Measurements from ENCODE around the gene EPS15. TPM values are rescaled to one million over a fixed set of nuclear protein-coding genes. Genes with fewer than 3 reads are reported as not detected.

The EPS15 gene
- total RNA-seq, 1 experiment from 2014 or later = 26.3 TPM

- no peaks in the 10 kb centered on the region for H4K20me1 ChIP-seq (ENCODE audit: low read length)
- no peak overlapping the region for H3K4me3 ChIP-seq (ENCODE audit: low read length)
- ATAC-seq (peak; percentile 59), DNase-seq (peak; percentile 98)
- POLR2A ChIA-PET (ENCODE audit: unreplicated experiment) = interaction anchor here (0.7 kb wide), 1 partner anchor 9 kb away, joined by 3 read pairs; no protein-coding TSS in a partner anchor
- no TSS peak for BruUV-seq (replicated peaks)
- TF ChIP-seq EZH2phosphoT487 (IDR thresholded peaks at IDR 0.05; ENCODE audit: borderline replicate concordance, low read length) (no peak), CTCF (conservative IDR thresholded peaks at IDR 0.05; ENCODE audit: low read depth, low read length) (no peak)
- H3K36me3 ChIP-seq (ENCODE audit: low read depth, low read length) = no peaks in the 10 kb centered on the region
- CTCF ChIA-PET = interaction anchor here (1.0 kb wide), 1 partner anchor 201 kb away, joined by 4 read pairs; no protein-coding TSS in a partner anchor
- H3K9ac ChIP-seq (ENCODE audit: low read length) = peak overlapping the region; percentile 75
- no peaks in the 10 kb centered on the region for H3K79me2 ChIP-seq (ENCODE audit: low read length)
- no peak overlapping the region for H2AFZ ChIP-seq (ENCODE audit: low read length)
- no peaks in the 10 kb centered on the region for H3K27me3 ChIP-seq (ENCODE audit: low read length)
- intact Hi-C loops (cut with micrococcal nuclease) = loop anchor here (1.0 to 2.0 kb wide), 3 partner anchors 9 to 201 kb away; partner anchors contain the start of gene EPS15
- H3K4me2 ChIP-seq (ENCODE audit: low read length) = peak overlapping the region; percentile 77
- no peaks in the 10 kb centered on the region for H3K9me2 ChIP-seq (replicated peaks; ENCODE audit: low read length)
- peak overlapping the region; percentile 97 for H3K27ac ChIP-seq (ENCODE audit: low read length)
- peaks cover 4% of the 10 kb centered on the region for H3F3A ChIP-seq (ENCODE audit: low read length, unreplicated experiment)
- H3K9me3 ChIP-seq (ENCODE audit: low read length) = no peaks in the 10 kb centered on the region
- peaks cover 63% of the 10 kb centered on the region for H3K4me1 ChIP-seq (ENCODE audit: insufficient read depth, low read length)
These were observed 48.6 kb upstream of the EPS15 start for GRCh38 chr1:51567653-51568052.

- H3F3A ChIP-seq (ENCODE audit: low read length, unreplicated experiment) = peaks cover 4% of the 10 kb centered on the region
- no peak for ATAC-seq
- no peaks in the 10 kb centered on the region for H3K9me3 ChIP-seq (ENCODE audit: low read length)
- no peak overlapping the region for H3K4me3 ChIP-seq (ENCODE audit: low read length)
- no peaks in the 10 kb centered on the region for H3K79me2 ChIP-seq (ENCODE audit: low read length)
- H2AFZ ChIP-seq (ENCODE audit: low read length) = no peak overlapping the region
- TF ChIP-seq EZH2phosphoT487 (IDR thresholded peaks at IDR 0.05; ENCODE audit: borderline replicate concordance, low read length) (no peak), CTCF (conservative IDR thresholded peaks at IDR 0.05; ENCODE audit: low read depth, low read length) (peak; percentile 53)
- no peaks in the 10 kb centered on the region for H3K27me3 ChIP-seq (ENCODE audit: low read length)
- H3K9me2 ChIP-seq (replicated peaks; ENCODE audit: low read length) = no peaks in the 10 kb centered on the region
- peak overlapping the region; percentile 97; the same call in 1 of the 2 replicates for H3K27ac ChIP-seq (ENCODE audit: low read length)
- no peak overlapping the region for H3K4me2 ChIP-seq (ENCODE audit: low read length)
- no peak overlapping the region for H3K9ac ChIP-seq (ENCODE audit: low read length)
- no peaks in the 10 kb centered on the region for H4K20me1 ChIP-seq (ENCODE audit: low read length)
- ChIA-PET POLR2A (ENCODE audit: unreplicated experiment) (no interaction called here), CTCF (interaction anchor here (0.6 kb wide), 1 partner anchor 60 kb away, joined by 3 read pairs; no protein-coding TSS in a partner anchor)
- intact Hi-C loops (cut with micrococcal nuclease) = loop anchor here (2.0 kb wide), 1 partner anchor 47 kb away; the partner anchor contains the start of gene EPS15
- no TSS peak for BruUV-seq (replicated peaks)
- peak; percentile 7 for DNase-seq
- H3K4me1 ChIP-seq (ENCODE audit: insufficient read depth, low read length) = peaks cover 59% of the 10 kb centered on the region
- no peaks in the 10 kb centered on the region for H3K36me3 ChIP-seq (ENCODE audit: low read depth, low read length)
These were observed 47.2 kb upstream of the EPS15 start for GRCh38 chr1:51566260-51566659.

GRCh38 chr1:51565009-51565408 is 45.9 kb upstream of the EPS15 start:
- BruUV-seq (replicated peaks) = no TSS peak
- Histone ChIP-seq H3K27me3 (ENCODE audit: low read length) (no peaks in the 10 kb centered on the region), H2AFZ (ENCODE audit: low read length) (no peak overlapping the region), H3K4me2 (ENCODE audit: low read length) (no peak overlapping the region), H3K36me3 (ENCODE audit: low read depth, low read length) (no peaks in the 10 kb centered on the region), H3F3A (ENCODE audit: low read length, unreplicated experiment) (peaks cover 4% of the 10 kb centered on the region), H3K79me2 (ENCODE audit: low read length) (no peaks in the 10 kb centered on the region), H3K4me1 (ENCODE audit: insufficient read depth, low read length) (peaks cover 51% of the 10 kb centered on the region), H3K4me3 (ENCODE audit: low read length) (no peak overlapping the region), H3K9me3 (ENCODE audit: low read length) (no peaks in the 10 kb centered on the region), H3K9me2 (replicated peaks; ENCODE audit: low read length) (no peaks in the 10 kb centered on the region), H4K20me1 (ENCODE audit: low read length) (no peaks in the 10 kb centered on the region), H3K9ac (ENCODE audit: low read length) (no peak overlapping the region), H3K27ac (ENCODE audit: low read length) (no peak overlapping the region)
- TF ChIP-seq CTCF (conservative IDR thresholded peaks at IDR 0.05; ENCODE audit: low read depth, low read length) = no peak
- TF ChIP-seq EZH2phosphoT487 (IDR thresholded peaks at IDR 0.05; ENCODE audit: borderline replicate concordance, low read length) = no peak
- TF ChIP-seq EZH2 (IDR thresholded peaks at IDR 0.05; ENCODE audit: low read length, unreplicated experiment) = no peak
- CTCF ChIA-PET = no interaction called here
- POLR2A ChIA-PET (ENCODE audit: unreplicated experiment) = no interaction called here
- intact Hi-C loops (cut with micrococcal nuclease) = no loop called here
- DNase-seq = no peak
- no peak for ATAC-seq
